A549 treated with CpdA at 1 μM for 4 hours (cell line): ENCODE data around the gene NTHL1. TPM values are rescaled to one million over a fixed set of nuclear protein-coding genes. Genes with fewer than 3 reads are reported as not detected.

ENCODE experiments used
- total RNA-seq: library from RNA; stranded (reverse); fragments of 200-300 nt; extraction: Qiagen RNA extraction; gene quantifications from 5 replicates; pipeline ENCODE4 v1.2.3, GENCODE V29; 2022; ENCODE audit warnings: low read depth

NTHL1 gene
- 32.1 to 53.3 TPM (median 41.7 TPM) in 5 replicates for total RNA-seq

DNA sequence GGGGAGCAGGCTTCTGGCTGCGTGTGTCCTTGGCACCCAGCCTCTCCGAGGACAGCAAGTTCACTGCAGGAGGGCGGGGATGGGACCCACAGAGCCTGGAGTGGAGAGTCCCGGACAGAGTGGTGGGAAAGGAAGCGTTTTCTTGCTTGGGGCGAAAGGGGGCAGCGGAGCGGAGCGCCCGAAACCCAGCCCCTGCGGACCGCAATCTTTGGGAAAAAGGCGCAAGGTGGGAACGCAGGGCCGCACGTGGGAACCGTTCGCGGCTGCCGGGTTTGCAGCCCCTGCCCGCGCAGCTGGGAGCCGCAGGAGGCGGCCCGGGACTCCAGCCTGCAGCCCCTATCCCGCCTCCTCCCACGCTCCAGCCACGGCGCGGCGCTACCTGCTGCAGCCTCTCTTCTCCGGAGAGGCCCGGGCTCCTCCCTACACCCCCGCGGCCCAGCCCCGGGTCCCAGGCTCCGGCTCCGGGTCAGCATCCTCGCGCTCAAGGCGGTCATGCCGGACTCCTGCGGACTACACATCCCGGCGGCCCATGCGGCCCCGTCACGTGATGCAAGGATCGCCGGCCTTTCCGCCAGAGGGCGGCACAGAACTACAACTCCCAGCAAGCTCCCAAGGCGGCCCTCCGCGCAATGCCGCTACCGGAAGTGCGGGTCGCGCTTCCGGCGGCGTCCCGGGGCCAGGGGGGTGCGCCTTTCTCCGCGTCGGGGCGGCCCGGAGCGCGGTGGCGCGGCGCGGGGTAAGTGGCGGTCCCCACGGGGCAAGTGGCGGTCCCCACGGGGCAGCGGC, at the start of gene NTHL1, which contains the start of gene TSC2:
TSS of gene NTHL1 (minus strand) at position 505 of the 786 bp plus-strand sequence. CDS start at position 494, 11 bp downstream.
TSS of gene TSC2 (plus strand) at position 656 of the 786 bp plus-strand sequence. CDS start 631 bp downstream, outside the sequence.

DNA sequence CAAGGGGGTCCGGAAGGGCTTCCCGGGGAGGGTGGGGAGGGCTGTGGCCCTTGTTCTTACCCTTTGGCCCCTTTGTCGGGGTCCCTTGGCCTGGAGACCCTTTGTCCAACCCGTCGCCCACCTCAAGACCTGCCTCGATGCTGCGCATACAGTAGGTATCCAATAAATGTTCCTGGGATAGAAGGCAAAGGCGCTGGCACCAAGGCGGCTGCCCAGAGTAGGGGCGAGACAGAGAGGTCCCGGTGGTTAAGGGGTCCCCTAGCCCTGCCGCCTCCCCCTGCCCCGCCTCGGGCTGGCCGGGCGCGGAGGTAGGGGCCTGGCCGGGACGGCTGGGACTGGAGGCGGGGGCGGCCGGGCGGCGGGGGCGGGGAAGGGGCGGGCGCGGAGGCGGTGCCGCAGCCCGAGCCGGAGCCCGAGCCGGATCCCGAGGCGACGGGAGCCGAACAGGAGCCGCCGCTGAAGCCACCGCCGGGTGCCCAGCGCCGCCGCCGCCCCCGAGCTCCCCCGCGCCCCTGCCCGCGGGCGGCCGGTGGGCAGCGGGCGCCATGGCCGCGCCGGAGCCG, 21.1 kb downstream of the NTHL1 start, which contains the start of gene NHERF2:
TSS of gene NHERF2 (plus strand) at position 442 of the 563 bp plus-strand sequence. CDS start at position 546, 104 bp downstream.

DNA sequence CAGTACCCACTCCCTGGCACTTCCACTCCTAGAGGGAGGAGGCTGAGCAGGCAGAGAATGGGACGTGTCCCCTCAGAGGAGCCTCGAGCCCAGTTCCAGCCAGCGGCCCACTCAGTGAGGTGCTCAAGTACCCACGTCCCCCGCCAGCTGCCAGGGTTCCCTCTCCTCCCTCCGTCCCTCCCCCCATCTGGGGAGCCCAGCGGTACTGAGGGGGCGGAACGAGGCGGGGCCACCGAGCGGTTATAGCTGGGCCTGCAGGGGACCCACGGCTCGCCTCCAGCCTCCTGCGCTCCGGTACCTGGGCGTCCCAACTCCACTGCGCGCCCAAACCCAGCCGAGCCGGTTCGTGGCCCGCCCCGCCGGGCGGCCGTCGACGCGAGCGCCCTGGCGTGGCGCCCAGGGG, 28.1 kb downstream of the NTHL1 start, which contains the start of gene NPW:
TSS of gene NPW (plus strand) at position 268 of the 403 bp plus-strand sequence.

DNA sequence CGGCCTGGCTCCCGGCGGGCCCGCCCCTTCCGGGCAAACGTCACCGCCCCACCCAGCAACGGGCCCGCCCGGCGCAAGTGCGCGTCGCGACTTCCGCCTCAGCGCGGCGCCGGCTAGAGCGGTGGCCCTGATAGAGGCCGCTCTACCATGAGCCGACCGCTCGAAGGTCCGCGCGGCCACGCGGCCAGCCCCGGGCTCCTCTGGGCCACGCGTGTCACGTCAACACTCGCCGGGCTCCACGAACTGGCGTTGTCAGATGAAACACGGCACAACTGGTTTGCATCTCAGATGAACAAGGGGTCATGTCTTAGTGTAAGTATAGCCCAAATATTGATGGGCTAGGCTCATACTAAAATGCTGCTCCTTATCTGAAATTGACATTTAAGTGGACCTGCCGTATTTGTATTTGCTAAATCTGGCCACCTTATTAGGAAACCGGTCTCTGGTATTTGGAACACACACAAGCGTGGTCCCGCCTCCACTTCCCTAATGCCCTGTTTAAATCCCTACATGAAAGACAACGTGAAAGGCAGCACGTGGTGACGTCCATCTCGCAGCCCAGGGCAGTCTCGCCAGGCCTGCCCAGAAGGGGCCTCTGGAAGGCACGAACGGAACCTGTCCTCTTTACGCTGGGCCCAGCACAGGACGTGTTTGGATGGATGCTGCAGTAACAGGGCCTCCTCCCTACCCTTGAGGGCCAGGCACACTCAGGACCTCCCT, 37.7 kb downstream of the NTHL1 start, which contains the start of gene ZNF598:
TSS of gene ZNF598 (minus strand) at position 31 of the 720 bp plus-strand sequence.

Other genes starting within 250 kb of the NTHL1 start
- 57.1 to 73.9 TPM (median 66.5 TPM) in 5 replicates for gene HAGH, start 221.0 kb downstream of the NTHL1 start, total RNA-seq
- 41.5 to 50.7 TPM (median 48.3 TPM) in 5 replicates for gene FAHD1, start 220.6 kb downstream of the NTHL1 start, total RNA-seq
- gene MEIOB, start 175.7 kb downstream of the NTHL1 start, total RNA-seq = 1.5 to 3.1 TPM (median 1.7 TPM) in 5 replicates
- 1.9 to 3.7 TPM (median 3.2 TPM) in 5 replicates for gene HS3ST6, start 129.4 kb downstream of the NTHL1 start, total RNA-seq
- 24.4 to 35.7 TPM (median 31.6 TPM) in 5 replicates for gene MSRB1, start 104.6 kb downstream of the NTHL1 start, total RNA-seq
- 0.05 TPM in 1 of 5 replicates, not detected in the others for gene RPL3L, start 93.1 kb downstream of the NTHL1 start, total RNA-seq
- gene NDUFB10, start 88.3 kb downstream of the NTHL1 start, total RNA-seq = 247 to 298 TPM (median 257 TPM) in 5 replicates
- 3,412 to 5,470 TPM (median 5,215 TPM) in 5 replicates for gene RPS2, start 83.0 kb downstream of the NTHL1 start, total RNA-seq
- gene RNF151, start 81.0 kb downstream of the NTHL1 start, total RNA-seq = not detected in 5 replicates
- gene TBL3, start 75.8 kb downstream of the NTHL1 start, total RNA-seq = 27.7 to 41.2 TPM (median 34.8 TPM) in 5 replicates
- gene NOXO1, start 66.4 kb downstream of the NTHL1 start, total RNA-seq = 0.12 to 0.33 TPM (median 0.25 TPM) in 4 of 5 replicates, not detected in the other
- gene GFER, start 63.6 kb downstream of the NTHL1 start, total RNA-seq = 22.5 to 42.5 TPM (median 40.1 TPM) in 5 replicates
- gene SYNGR3, start 57.9 kb downstream of the NTHL1 start, total RNA-seq = 6.3 to 8.3 TPM (median 6.5 TPM) in 5 replicates
- 45.0 to 61.1 TPM (median 54.0 TPM) in 5 replicates for gene ZNF598, start 38.0 kb downstream of the NTHL1 start, total RNA-seq
- gene NPW, start 28.0 kb downstream of the NTHL1 start, total RNA-seq = 0.79 to 1.5 TPM (median 1.2 TPM) in 4 of 5 replicates, not detected in the other
- gene NHERF2, start 20.9 kb downstream of the NTHL1 start, total RNA-seq = 40.0 to 59.6 TPM (median 58.2 TPM) in 5 replicates
- 31.5 to 46.9 TPM (median 33.4 TPM) in 5 replicates for gene TSC2, start 151 bp upstream of the NTHL1 start, total RNA-seq
- gene PKD1, start 88.1 kb upstream of the NTHL1 start, total RNA-seq = 40.0 to 54.4 TPM (median 50.1 TPM) in 5 replicates
- 1.8 to 4.3 TPM (median 4.1 TPM) in 5 replicates for gene RAB26, start 100.8 kb upstream of the NTHL1 start, total RNA-seq
- 42.3 to 59.0 TPM (median 51.2 TPM) in 5 replicates for gene TRAF7, start 107.9 kb upstream of the NTHL1 start, total RNA-seq
- 0.44 to 3.9 TPM (median 0.57 TPM) in 5 replicates for gene CASKIN1, start 148.8 kb upstream of the NTHL1 start, total RNA-seq
- 40.2 to 59.3 TPM (median 49.5 TPM) in 5 replicates for gene MLST8, start 157.6 kb upstream of the NTHL1 start, total RNA-seq
- 4.4 to 7.2 TPM (median 5.3 TPM) in 5 replicates for gene BRICD5, start 163.0 kb upstream of the NTHL1 start, total RNA-seq
- gene PGP, start 167.0 kb upstream of the NTHL1 start, total RNA-seq = 15.8 to 34.8 TPM (median 32.5 TPM) in 5 replicates
- gene E4F1, start 175.8 kb upstream of the NTHL1 start, total RNA-seq = 18.9 to 27.2 TPM (median 22.9 TPM) in 5 replicates
- gene DNASE1L2, start 188.6 kb upstream of the NTHL1 start, total RNA-seq = 1.0 to 1.7 TPM (median 1.3 TPM) in 5 replicates
- 47.8 to 89.4 TPM (median 82.1 TPM) in 5 replicates for gene ECI1, start 203.8 kb upstream of the NTHL1 start, total RNA-seq
- gene RNPS1, start 220.3 kb upstream of the NTHL1 start, total RNA-seq = 250 to 296 TPM (median 262 TPM) in 5 replicates